Neural cell (in vitro differentiated cells): Measurements from ENCODE around the gene LYPD4. TPM values are rescaled to one million over a fixed set of nuclear protein-coding genes. Genes with fewer than 3 reads are reported as not detected.

Experiments used
- H2AFZ ChIP-seq: fragments of 200-600, 300-800 bp; sonication (generic), shearing (Covaris generic); 2 replicates; pipeline ENCODE4 v1.6.0; 2014; ENCODE audit warnings: low read depth, mild to moderate bottlenecking, antibody characterized with exemption, low read length, moderate library complexity
- H3F3A ChIP-seq: fragments of 200-600 bp; shearing (Covaris generic); 2 replicates; pipeline ENCODE4 v1.6.1; 2016; ENCODE audit warnings: mild to moderate bottlenecking, moderate library complexity, mixed read lengths, antibody characterized with exemption, low read length; ENCODE audit not compliant: insufficient read depth, poor library complexity, severe bottlenecking
- H3K27ac ChIP-seq: fragments of 200-600, 300-800 bp; sonication (generic), shearing (Covaris generic); 2 replicates; pipeline ENCODE4 v1.5.1; 2014; ENCODE audit warnings: mild to moderate bottlenecking, low read length, moderate library complexity
- H3K27me3 ChIP-seq: fragments of 300-800, 200-600 bp; sonication (generic), shearing (Covaris generic); 2 replicates; pipeline ENCODE4 v1.6.0; 2014; ENCODE audit warnings: mild to moderate bottlenecking, low read depth, low read length, moderate library complexity; ENCODE audit not compliant: insufficient read depth
- H3K36me3 ChIP-seq: fragments of 300-800, 200-600 bp; sonication (generic), shearing (Covaris generic); 2 replicates; pipeline ENCODE4 v1.5.1; 2014; ENCODE audit warnings: mild to moderate bottlenecking, antibody characterized with exemption, low read length, moderate library complexity; ENCODE audit not compliant: insufficient read depth
- H3K4me2 ChIP-seq: fragments of 300-800, 200-600 bp; sonication (generic), shearing (Covaris generic); 2 replicates; pipeline ENCODE4 v1.6.0; 2014; ENCODE audit warnings: mild to moderate bottlenecking, low read length
- H3K4me3 ChIP-seq: fragments of 300-800, 200-600 bp; sonication (generic), shearing (Covaris generic); 2 replicates; pipeline ENCODE4 v1.5.1; 2014; ENCODE audit warnings: mild to moderate bottlenecking, low read length, moderate library complexity
- H3K79me2 ChIP-seq: fragments of 200-600 bp; shearing (Covaris generic); replicated peaks from 2 replicates; pipeline ENCODE4 v1.6.0; 2014; ENCODE audit warnings: mild to moderate bottlenecking, low read length, moderate library complexity; ENCODE audit not compliant: insufficient read depth
- H3K9ac ChIP-seq: fragments of 300-800, 200-600 bp; sonication (generic), shearing (Covaris generic); 2 replicates; pipeline ENCODE4 v1.6.1; 2016; ENCODE audit warnings: mild to moderate bottlenecking, low read length, mixed read lengths
- H3K9me2 ChIP-seq: fragments of 200-600 bp; shearing (Covaris generic); 2 replicates; pipeline ENCODE4 v1.6.1; 2016; ENCODE audit warnings: mild to moderate bottlenecking, low read length, mixed read lengths; ENCODE audit not compliant: insufficient read depth
- H3K9me3 ChIP-seq: fragments of 200-600, 300-800 bp; sonication (generic), shearing (Covaris generic); 2 replicates; pipeline ENCODE4 v1.6.1; 2016; ENCODE audit warnings: mild to moderate bottlenecking, mixed run types, low read length, moderate library complexity, mixed read lengths
- H4K20me1 ChIP-seq: fragments of 200-600 bp; shearing (Covaris generic); 2 replicates; pipeline ENCODE4 v1.6.1; 2016; ENCODE audit warnings: mild to moderate bottlenecking, mixed run types; ENCODE audit not compliant: insufficient read depth
- CTCF ChIP-seq: fragments of 450-650 bp; IDR thresholded peaks from 2 replicates; pipeline ENCODE4 v1.5.1; 2014; ENCODE audit warnings: antibody characterized with exemption, mild to moderate bottlenecking, moderate library complexity; ENCODE audit not compliant: poor library complexity, severe bottlenecking
- EP300 ChIP-seq: fragments of 450-650 bp; conservative IDR thresholded peaks from 2 replicates; pipeline ENCODE4 v1.6.1; 2014; ENCODE audit warnings: antibody characterized with exemption, mild to moderate bottlenecking, moderate library complexity; ENCODE audit not compliant: poor library complexity, severe bottlenecking
- EZH2 ChIP-seq: fragments of 200-600, 300-800 bp; shearing (Covaris generic), sonication (generic); IDR thresholded peaks from 2 replicates; pipeline ENCODE4 v1.6.1; 2014; ENCODE audit warnings: antibody characterized with exemption, low read length, borderline replicate concordance, mild to moderate bottlenecking; ENCODE audit not compliant: insufficient read depth, poor library complexity, severe bottlenecking
- MXI1 ChIP-seq: fragments of 450-650 bp; conservative IDR thresholded peaks from 2 replicates; pipeline ENCODE4 v1.6.1; 2014; ENCODE audit warnings: antibody characterized with exemption, mild to moderate bottlenecking; ENCODE audit not compliant: poor library complexity, severe bottlenecking
- POLR2AphosphoS5 ChIP-seq: IDR thresholded peaks from 2 replicates; pipeline ENCODE4 v1.6.1; 2012
- RAD21 ChIP-seq: fragments of 450-650 bp; conservative IDR thresholded peaks from 2 replicates; pipeline ENCODE4 v1.6.1; 2014; ENCODE audit warnings: antibody characterized with exemption, mild to moderate bottlenecking, moderate library complexity
- REST ChIP-seq: IDR thresholded peaks from 2 replicates; pipeline ENCODE4 v1.6.1; 2012; ENCODE audit warnings: borderline replicate concordance
- SMC3 ChIP-seq: fragments of 450-650 bp; conservative IDR thresholded peaks from 2 replicates; pipeline ENCODE4 v1.6.1; 2014; ENCODE audit warnings: antibody characterized with exemption, mild to moderate bottlenecking, moderate library complexity; ENCODE audit not compliant: poor library complexity
- TAF1 ChIP-seq: IDR thresholded peaks from 2 replicates; pipeline ENCODE4 v1.6.1; 2012; ENCODE audit warnings: low read depth
- polyA plus RNA-seq: library from polyadenylated mRNA; depleted of rRNA; stranded (reverse); fragments of >200 nt; gene quantifications from 2 replicates; pipeline ENCODE4 v1.2.3, GENCODE V29; 2014

Gene LYPD4
- polyA plus RNA-seq, 1 donor from 2014 or later = not detected

GRCh38 chr19:41882568-41883462 is 38.3 kb upstream of the LYPD4 start, which contains the start of gene ARHGEF1:
ARHGEF1 (plus strand) TSS chr19:41883184; CDS start chr19:41888083, 4,899 bp downstream.
- Histone ChIP-seq H3K4me2 (peak within 1 kb of the TSS; percentile 21), H3K9ac (peak within 1 kb of the TSS; percentile 77), H3K79me2 (no peaks in the 10 kb centered on the region), H3K36me3 (no peaks in the 10 kb centered on the region), H2AFZ (peak within 1 kb of the TSS; percentile 90), H3K27ac (no peak within 1 kb of the TSS), H4K20me1 (no peaks in the 10 kb centered on the region), H3K4me3 (peak within 1 kb of the TSS; percentile 93), H3F3A (no peaks in the 10 kb centered on the region), H3K9me3 (no peaks in the 10 kb centered on the region), H3K9me2 (no peaks in the 10 kb centered on the region), H3K27me3 (peaks cover 26% of the 10 kb centered on the region)
- TF ChIP-seq RAD21 (no peak), POLR2AphosphoS5 (no peak), SMC3 (no peak), REST (no peak), EZH2 (peak; percentile 4)

GRCh38 chr19:41880329-41880708 is 35.8 kb upstream of the LYPD4 start:
- Histone ChIP-seq H3K36me3 (no peaks in the 10 kb centered on the region), H3K4me2 (no peak overlapping the region), H3K27ac (no peak overlapping the region), H3K4me3 (no peak overlapping the region), H3K27me3 (peaks cover 26% of the 10 kb centered on the region), H4K20me1 (no peaks in the 10 kb centered on the region), H3K79me2 (no peaks in the 10 kb centered on the region), H3K9ac (no peak overlapping the region), H2AFZ (no peak overlapping the region), H3K9me2 (no peaks in the 10 kb centered on the region), H3K9me3 (no peaks in the 10 kb centered on the region), H3F3A (no peaks in the 10 kb centered on the region)
- TF ChIP-seq EP300 (no peak), REST (no peak), MXI1 (no peak), RAD21 (no peak), SMC3 (no peak), TAF1 (no peak), EZH2 (no peak), CTCF (no peak)
